GM12873 (cell line): ENCODE data around the gene CCDC88C.

Experiments used
- TF ChIP-seq, protein P1 (sequence below): IDR thresholded peaks from 2 replicates; pipeline ENCODE4 v1.5.1; 2012; ENCODE audit warnings: low read depth, mild to moderate bottlenecking, moderate library complexity, low read length, control low read depth; ENCODE audit not compliant: insufficient read depth; ENCODE audit errors: missing control alignments

CCDC88C gene

DNA sequence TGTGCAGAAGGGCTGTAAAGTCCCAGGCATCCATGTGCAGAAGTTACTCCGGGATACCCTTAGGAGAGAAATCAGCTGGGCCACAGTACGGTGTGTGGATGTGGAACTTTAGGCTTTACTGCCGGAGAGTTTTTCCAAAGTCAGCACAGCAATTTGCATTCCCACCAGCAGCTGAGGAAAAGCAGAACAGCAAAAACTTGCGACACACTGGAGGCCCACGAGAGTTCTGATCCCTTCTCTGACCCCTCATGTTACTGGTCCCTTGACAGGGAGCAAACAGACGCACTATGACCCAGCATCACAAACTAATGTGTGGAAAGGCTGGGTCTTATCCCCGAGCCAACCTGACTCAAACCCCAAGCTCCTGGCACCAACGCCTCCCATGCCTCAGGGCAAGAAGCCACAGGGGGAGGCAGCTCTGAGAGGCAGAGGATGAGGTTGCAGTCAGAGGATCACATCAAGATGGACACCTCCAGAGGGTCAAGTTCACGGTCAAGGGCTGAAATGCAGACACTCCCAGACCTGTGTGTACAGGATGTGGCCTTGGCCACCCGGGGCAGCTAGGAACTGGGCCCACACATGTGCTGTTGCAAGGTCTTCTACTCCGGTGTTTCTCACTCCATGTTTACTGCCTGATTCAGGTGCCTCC, 38.6 kb downstream of the CCDC88C start:
- TF ChIP-seq, protein P1, sequence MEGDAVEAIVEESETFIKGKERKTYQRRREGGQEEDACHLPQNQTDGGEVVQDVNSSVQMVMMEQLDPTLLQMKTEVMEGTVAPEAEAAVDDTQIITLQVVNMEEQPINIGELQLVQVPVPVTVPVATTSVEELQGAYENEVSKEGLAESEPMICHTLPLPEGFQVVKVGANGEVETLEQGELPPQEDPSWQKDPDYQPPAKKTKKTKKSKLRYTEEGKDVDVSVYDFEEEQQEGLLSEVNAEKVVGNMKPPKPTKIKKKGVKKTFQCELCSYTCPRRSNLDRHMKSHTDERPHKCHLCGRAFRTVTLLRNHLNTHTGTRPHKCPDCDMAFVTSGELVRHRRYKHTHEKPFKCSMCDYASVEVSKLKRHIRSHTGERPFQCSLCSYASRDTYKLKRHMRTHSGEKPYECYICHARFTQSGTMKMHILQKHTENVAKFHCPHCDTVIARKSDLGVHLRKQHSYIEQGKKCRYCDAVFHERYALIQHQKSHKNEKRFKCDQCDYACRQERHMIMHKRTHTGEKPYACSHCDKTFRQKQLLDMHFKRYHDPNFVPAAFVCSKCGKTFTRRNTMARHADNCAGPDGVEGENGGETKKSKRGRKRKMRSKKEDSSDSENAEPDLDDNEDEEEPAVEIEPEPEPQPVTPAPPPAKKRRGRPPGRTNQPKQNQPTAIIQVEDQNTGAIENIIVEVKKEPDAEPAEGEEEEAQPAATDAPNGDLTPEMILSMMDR = no peak

DNA sequence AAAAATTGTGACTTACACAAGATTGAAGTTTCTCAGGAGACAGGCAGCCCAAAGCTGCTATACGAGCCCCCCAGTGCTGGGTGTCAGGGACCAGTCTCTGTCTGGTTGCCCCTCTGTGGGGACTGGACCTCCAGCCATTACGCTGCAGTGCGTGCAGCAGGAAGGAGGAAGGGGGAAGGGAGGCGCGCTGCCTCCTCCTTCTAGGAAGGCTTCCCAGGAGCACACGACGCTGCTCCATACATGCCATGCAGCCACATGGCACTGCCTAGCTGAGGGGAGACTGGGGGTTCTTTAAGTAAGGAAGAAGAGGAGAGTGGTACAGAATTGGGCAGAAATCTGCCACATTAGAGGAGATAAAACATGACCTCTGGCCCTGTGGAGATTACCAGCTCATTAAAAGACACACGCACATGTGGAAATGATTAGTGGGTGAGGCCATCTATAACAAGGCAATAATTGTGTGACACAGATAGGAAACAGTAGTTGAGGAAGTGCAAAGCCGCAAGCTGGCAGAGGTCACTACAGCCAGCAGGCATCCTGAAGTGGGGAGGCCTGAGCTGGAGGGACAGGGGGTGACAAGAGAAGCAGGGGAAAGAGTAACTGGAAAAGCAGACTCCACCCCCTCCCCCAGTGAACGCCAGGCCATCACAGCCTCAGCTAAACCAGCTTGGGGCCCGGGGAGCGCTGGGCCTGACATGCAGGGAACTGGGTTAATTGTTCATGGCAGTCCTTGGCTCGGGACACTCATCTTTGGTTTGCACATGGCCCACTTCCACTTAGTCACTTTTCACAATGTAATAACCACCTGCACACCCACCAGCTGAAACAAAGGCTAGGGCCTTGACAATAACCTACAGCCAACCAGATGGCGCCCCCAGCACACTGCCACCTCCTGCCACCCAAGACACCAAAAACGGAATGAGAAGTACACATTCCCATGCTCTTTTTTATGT, 39.6 kb downstream of the CCDC88C start:
- TF ChIP-seq, protein P1 = no peak

DNA sequence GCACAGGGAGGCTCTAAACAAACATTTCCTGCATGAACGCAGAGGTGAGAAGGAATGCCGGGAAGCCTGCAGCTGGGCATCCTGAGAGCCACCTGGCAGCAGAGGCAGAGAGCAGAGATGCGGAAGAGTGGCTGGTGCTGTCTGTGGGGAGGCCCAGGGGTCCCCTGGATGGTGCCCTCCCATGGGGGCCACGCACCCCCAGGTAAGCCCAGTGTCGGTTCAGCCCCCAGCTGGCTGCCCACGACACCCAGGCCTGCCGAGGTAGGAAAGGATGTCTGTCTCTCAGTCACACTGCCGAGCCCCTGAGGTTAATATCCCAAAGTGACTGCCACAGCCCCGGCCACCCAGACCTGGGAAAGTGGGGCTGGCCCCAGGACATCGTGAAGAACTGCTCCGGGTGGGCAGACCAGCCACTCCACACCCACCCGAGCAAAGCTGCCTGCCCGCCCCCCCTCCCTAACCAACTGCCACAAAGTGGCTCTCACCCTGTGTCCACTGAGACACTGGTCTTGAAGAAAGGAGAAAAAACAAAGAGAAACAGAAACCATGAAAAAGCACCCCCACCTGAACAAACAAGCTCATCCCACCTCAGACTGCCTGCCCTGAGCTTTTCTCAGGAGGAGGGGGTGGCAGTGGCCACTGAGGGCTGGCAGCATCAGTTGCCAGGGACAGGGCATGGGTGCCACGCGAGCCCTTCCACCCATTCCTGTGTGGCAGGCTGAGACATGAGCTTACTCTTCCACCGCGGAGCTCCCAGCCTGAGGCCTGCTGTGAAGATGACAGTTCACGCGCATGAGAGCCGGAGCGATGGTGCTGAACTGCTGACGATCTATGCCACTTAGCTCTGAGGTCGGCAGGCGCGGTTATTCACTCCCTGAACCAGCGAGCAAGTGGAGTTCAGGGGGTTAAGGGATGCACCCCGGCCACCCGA, 40.8 kb downstream of the CCDC88C start:
- TF ChIP-seq, protein P1 = no peak

DNA sequence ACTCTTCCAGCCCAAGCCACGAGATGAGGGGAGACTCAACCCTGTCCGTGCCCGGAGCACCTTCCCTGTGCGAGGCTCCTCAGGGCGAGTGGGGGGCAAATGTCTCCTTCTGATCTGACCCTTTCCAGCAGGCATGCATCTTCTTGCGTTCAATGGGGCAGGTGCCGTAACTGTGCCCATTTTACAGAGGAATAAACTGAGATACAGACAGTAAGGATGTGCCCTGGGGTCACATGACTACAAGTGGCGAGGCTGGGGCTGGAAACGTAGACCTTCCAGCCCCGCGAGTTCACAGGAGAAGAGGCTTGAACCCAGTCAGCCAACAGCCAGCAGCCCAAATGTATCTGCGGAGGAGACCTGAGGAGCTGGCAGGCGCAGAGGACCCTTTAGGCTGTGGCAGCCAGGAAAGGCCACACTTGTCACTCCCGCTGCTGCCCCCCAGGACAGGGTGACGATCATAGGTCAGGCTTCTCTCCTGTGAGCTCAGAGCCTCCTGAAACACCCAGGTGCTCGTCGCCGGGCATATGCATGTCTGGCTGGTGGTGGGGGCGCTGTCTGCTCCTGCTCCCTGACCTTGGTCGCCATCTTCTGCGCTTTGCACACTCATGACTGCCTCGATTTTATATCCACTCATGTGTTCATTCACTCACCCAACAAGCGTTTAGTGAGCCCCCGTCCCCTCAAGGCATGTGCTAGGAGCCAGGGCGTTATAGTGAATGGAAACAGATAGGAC, 41.7 kb downstream of the CCDC88C start:
- TF ChIP-seq, protein P1 = no peak

DNA sequence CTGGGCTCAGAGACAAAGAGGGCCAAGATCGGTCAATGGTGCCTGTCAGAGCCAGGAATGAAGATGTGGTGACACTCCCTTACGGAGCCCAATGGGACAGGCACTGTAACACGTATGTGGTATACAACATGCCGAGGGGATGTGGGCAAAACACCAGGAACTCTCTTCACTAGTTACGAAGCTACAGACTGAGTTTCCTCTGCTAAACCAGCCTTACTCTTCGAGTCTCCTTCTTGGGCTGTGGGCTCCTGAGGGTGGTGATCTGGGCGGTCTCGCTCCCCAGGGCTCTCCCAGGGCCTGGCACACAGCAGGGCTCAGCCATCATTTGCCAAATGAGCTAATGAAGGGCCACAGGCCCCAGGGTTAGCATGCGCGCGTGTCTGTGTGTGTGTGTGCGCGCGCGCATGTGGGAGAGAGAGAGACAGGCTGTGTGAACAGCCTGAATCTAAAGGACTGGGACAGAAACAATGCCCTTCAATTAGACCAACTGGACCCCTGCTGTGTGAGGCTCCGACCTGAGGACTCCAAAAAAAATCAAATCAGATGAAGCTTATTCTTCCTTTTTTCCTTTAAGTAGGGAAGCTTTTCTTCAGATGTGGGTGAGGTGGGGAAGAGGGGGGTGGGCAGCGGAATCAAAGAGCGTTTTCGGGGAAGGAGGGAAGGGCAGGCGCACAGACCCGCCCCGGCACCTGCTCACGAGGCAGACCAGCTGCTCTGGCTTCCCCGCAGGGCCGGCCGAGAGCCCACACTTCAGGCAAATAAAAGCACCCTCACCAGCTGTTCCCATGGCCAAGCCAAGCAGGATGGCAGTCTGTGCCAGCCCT, 42.5 kb downstream of the CCDC88C start:
- TF ChIP-seq, protein P1 = no peak

DNA sequence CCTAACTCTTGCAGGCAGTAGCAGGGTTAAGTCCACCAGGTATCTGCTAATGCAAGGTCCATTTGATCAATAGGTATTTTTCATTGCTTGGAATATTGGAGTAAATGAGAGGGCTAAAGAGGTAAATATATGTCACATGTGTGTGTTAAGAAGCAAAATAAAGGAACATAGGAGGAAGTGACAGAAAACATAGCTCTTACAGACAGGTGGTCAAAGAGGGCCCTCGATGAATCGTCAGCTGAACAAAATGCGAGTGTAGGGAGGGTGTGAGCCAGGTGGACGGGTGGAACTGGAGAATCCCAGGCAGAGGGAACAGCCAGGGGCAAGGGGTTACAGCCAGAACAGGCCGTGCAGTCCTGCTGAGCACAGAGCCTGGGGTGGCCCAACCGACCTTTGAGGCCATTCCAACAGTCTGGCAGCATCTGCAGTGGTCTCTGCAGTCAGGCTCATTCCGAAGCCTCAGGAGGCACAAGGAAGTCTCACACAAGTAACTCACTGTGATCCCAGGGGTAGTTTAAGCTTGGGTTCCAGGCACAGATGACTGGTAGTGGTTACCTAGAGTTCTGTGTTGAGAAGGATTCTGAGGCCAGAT, 43.2 kb downstream of the CCDC88C start:
- TF ChIP-seq, protein P1 = no peak
